Stromal cell of bone marrow (primary cell): ENCODE measurements around the gene COLQ.
"Not testable (repeated sequence)": the region's sequence is repeated elsewhere in the genome, so short reads cannot be mapped to it uniquely, and the experiment has no call there.

ENCODE experiments used
- DNase-seq: peaks from one replicate; pipeline ENCODE4 v3.0.0-alpha.2; 2012; ENCODE audit warnings: low read depth

COLQ gene

DNA sequence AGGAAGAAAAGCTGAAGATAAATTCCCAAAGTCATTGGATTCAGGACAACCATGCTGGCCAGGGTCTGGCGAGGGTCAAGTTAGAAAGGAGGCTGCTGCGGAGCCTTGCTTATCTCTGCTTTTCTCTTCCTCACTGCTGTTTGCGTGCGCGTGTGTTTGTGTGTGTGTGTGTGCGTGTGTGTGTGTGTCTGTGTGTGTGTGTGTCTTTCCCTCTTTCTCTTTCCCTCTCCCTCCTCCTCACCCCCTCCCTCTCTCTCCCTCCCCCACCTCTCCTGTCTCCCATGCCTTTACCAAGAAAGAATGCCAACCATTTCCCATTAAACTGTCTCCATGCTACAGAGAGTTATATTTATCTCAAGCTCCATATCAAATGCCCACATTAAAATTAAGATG lies at the start of gene COLQ:
COLQ (minus strand) TSS at position 134 of the 393 bp plus-strand sequence; CDS start at position 53, 81 bp downstream.
- DNase-seq, result no peak

DNA sequence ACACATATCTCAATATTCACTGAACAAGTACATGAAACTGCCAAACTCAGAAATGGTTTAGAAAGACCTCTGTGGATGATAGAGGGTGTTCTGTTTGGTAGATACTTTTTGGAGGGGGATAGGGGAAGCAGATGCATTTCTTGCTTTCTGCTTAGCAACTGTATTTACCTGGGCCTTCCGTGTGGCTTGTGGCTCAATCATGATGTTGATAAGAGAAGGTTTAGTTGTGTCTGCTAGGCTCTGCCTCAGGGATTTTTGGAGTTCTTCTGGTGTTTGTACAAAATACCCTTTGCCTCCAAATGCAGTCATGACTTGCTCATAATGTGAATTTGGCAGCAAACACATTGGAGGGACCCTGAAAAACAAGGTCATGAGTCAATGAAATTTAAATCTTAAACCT lies 41.7 kb upstream of the COLQ start:
- DNase-seq, result no peak

DNA sequence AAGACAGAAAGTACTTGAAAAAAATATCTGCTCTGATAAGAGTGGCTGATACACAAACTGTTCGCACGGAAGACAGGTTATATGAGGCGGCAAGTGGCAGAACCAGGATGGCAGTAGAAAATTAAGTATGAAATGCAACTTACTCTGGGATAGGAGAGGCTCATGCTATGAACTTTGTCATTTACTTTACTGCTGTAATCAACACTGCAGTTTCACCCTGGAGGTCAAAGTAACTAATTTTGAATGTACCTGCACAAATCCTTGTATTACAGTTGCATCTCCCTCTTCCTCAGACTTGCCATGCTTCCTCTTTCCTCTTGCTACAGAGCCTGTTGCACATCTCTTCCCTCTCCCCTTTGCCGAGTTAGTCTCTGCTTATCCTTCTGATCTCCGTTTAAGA lies 41.1 kb upstream of the COLQ start:
- DNase-seq, result no peak

DNA sequence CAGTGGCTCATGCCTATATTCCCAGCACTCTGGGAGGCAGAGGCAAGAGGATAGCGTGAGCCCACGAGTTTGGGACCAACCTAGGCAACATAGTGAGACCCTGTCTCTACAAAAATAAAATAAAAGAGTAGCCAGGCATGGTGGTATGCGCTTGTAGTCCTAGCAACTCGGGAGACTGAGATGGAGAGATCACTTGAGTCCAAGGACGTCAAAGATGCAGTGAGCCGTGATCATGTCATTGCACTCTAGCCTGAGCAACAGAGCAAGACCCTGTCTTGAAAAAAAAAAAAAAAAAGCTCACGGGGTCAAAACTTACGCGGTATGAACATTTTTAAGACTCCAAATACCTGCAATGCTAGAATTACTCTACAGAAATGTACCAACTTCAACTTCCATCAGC lies 37.1 kb upstream of the COLQ start:
- DNase-seq, result no peak

DNA sequence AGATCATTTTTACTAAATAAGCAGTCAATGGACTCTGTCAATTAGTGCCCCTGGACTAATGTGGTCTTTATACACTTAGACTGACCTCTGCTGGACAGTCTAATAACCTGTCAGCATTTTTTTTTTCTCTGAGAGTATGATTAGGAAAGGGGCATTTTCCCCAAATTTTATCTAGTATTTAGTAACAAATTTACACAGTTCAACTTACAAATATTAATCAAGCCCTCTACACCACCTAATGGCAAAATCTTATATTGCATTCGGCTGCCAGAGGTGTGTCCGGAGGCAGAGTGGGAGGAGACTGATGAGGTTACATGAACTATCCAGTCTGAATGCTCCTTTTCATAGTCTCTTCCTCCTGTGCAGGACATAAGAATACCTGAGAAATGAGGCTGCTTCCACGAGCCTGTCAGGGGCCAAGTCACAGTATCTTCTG lies 36.0 kb upstream of the COLQ start:
- DNase-seq, result peak; percentile 72

DNA sequence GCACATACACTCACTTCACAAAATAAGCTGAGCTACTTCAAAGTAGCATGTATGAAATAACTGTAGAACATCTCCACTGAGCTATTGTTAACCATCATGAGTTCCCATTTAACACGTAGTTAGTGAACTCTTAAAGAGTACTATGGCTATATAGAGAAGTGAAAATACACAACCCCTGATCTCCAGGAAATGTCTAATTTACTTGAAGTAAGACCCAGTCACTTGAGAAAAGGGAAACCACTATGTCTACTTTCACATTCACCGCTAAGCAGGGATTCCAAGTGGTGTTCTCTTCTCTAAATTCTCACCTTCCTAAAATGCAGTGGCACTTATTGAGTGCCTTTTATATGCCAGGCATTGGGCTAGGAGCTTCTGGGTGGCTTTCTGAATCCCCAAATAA lies 35.0 kb upstream of the COLQ start:
- DNase-seq, result no peak

DNA sequence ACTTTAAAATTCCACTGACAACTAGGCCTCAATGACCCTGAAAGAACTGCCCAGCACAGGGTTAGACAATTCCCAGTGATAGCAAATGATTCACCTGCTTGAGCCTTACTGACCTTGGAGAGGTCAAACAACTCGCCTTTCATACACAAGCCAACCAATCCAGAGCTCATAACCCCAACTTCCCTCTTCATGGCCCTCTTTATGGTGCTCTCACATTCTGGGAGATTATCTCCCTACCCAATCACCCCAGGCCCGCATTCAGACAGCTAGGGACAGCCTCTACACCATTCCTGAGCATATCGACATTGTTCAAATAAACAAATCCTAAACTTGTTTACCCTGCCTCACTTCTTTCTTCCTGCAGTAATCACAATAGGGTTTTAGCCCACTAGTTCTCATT lies 32.2 kb upstream of the COLQ start:
- DNase-seq, result no peak

DNA sequence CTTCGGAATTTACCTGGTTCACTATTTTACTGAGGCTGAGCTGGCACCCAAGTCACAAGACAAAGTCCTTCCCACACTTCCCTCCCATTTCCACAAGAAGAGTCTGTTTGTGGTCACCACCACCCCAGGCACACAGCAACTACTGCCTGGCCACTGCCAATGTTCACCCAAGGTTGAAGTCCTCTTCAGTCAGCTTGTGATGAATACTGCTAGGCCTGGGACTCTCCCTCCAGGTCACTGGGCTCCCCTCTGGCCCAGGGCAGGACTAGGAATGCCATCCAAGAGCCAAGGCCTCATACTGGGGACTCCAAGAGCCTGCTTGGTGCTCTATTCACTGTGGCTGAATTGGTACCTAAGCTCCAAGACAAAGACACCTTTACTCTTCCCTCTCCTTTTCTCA lies 30.4 kb upstream of the COLQ start:
- DNase-seq, result no peak

DNA sequence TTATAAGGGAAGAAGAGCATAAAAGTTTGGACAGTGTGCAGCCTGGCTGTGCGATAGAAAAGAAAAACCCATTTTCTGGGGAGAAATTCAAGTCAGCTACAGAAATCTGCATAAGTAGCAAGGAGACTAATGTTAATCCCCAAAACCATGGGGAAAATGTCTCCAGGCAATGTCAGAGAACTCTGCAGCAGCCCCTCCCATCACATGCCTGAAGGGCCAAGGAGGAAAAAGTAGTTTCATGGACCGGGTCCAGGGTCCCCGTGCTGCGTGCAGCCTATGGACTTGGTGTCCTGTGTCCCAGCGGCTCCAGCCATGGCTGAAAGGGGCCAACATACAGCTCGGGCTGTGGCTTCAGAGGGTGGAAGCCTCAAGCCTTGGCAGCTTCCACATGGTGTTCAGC lies 28.3 kb upstream of the COLQ start:
- DNase-seq, result no peak

DNA sequence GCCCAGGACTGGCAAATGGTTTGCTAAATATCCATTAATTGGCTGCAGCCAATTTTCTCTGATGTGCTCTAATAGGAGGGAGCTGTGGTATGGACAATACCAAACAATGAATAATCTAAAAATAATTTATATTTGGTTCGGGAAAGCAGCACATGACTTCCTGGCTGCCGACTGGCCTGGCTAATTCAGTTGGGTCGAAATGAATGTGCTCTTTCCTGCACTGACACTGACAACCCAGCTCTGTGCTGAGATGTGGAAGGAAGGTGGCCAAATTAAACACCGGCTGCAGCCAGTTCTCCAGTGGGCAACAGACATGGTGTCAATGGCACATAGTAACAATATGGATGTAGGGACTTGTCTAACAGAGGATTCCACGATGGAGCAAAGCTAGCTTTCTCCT lies 21.1 kb upstream of the COLQ start:
- DNase-seq, result no peak

DNA sequence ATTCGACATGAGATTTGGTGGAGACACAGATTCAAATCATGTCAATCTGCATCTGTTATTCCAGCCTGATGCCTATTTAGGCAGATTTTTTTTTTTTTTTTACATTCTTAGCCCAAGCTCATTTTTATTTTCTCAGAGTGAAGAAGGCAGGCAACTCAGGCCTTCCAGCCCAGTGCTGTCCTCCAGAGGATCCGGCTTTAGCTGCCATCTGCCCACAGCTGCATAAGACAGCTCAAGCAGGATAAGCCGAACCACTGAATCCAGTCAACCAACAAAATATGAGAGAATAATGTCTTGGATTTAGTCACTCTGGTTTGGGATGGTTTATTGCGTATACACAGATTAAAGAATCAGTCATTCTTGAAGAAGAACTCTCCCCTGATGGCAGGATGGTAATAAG lies 19.9 kb upstream of the COLQ start:
- DNase-seq, result no peak

DNA sequence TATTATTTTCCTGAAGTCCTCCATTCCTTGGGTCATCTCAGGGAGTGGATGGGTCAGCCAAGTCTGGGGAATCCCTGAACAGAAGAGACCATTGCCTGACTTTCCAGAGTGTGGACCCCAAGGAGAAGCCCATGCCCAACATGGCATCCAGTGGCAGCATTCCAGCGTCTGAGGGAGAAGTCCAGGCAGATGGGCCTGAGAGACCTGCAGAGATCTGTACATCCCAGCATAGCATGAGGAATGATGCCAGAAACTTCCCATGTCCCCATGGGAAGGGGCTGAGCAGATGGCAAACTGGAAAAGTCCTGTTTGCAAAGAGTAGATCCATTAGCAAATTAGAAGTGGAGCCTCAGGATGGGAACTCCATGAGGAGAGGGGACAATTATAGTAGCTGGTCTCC lies 17.6 kb upstream of the COLQ start:
- no peak for DNase-seq

DNA sequence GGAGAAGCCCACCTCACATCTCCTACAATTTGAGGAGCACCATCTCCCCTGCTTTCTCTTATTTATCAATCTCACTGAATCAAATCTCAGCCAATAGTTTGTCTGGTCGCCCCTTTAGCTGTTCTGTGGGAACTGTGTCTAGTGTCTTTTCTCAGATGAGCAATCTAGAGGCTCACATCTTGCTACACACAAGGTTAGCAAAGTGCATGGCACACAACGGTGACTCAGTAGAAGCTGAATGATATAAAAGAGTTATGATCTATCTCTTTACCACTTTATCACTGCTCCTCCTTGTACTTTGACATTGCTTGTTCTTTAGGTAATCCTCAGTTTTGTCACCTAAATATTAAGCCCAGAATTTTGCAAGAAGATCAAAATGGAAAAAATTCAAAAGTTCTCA lies 16.8 kb upstream of the COLQ start:
- no peak for DNase-seq

DNA sequence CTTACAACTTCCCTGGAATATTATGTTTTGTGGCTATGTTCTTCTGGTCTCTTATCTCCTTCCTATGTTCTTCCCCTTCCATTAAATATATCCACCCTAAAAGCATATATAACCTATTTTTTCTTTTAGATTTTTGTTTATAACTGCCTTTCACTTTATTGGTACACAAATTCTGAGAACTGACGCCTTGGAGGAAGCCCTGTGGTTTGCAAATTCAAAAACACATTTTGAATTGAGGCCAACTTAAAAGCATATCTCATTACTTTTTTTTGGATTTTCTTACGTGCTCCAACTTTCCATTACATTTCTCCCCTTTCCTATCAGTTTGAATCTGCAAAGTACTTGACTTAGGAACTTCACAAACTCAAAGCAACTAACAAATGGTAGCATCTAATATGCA lies 15.3 kb upstream of the COLQ start:
- DNase-seq, result no peak

DNA sequence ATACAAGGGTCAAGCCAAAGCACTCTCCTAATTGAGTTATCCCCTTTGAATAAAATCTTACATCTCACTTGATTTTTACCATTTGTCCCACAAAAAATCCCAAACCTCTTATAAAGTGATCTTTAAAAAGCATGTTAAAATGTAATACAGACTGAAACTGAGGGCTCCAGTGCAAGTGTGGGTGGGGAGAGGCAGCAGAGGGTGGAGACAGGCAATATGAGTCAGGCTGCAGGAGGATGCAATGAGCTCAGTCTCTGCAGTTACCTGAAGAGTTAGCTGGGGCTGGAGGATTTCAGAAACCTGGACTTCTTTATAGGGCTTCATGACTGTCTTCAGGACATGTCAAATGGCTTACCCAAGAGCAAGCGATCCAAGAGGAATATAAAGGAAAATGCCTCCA lies 14.2 kb upstream of the COLQ start:
- no peak for DNase-seq

DNA sequence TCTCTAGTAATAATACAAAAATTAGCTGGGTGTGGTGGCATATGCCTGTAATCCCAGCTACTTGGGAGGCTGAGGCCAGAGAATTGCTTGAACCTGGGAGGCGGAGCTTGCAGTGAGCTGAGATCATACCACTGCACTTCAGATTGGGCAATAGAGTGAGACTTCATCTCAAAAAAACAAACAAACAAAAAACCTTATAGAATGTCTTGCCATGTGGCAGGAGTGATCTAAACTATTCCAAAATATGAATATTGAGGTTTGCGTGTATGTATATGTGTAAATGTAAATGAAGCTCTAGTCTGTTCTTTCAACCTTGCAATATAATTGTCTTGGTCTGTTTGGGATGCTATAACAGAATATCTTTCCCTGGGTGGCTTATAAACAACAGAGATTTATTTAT lies 11.1 kb upstream of the COLQ start:
- DNase-seq, result not testable (repeated sequence)

DNA sequence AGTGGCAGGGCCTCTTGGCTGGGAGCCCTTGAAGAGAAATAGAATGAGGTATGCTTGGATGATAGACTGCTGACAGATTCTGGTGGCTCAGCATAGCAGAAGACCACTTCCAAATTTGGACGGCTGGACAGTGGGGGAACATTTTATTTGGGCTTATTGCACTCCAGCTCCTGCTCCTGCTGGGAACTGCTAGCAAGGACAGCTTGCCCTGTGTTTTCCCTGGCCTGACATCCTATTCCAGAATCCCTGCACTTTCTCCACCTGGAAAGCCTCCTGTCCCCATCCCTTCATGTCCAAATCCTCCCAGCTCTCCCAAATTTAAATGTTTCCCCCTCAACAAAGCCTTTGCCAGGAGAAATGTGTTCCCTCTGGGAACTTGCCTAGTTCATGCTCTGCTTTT lies 9.8 kb upstream of the COLQ start:
- no peak for DNase-seq

DNA sequence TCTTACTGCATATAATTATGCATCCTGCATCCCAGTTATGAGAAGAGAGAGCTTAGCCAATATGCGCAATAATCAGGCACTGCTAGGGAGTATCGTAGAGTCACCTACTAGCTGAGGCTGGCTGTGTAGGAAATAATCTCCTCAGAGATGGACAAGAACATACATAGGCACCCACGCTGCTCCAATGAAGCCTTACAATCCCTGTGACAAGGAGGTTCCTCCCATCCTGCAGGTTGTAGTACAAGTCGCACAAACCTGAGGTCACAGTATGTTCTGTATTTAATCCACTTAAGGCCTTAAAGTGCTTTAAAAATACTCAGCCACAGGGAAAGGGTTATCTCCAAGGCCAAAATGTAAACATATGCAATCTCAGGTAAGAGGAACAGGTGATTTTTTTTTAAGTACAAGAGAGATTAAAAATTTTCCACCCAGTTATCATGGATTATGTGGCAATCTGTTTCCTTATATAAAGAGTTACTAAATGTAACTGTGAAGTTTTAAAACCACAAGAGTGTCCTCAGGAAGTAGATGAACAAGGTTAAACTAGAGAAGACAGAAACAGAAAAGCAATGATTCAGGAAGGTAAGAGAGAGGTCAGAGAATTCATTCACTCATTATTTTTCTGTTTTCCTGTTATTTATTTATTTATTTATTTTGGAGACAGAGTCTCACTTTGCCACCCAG lies 7.5 kb upstream of the COLQ start:
- no peak for DNase-seq

DNA sequence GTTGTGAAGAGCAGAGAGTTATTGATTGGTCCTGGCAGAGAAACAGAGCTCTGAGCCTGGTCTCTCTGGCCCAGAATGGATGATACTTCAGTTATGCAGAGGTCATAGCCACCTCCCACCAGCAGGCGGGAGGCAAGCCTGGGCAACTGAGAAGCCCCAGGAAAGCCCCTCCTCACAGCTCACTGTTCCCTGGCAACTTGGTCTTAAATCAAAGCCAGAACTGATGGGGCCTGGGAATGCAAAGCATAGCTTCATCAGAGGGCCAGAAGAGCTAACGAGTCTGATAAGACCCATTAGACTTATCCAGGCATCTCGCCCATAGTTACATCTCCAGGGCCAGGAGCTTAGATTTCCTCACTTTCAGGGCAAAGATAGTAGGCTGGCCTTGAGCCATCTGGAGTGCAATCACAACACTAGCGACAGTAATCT lies 5.5 kb upstream of the COLQ start:
- DNase-seq, result no peak

DNA sequence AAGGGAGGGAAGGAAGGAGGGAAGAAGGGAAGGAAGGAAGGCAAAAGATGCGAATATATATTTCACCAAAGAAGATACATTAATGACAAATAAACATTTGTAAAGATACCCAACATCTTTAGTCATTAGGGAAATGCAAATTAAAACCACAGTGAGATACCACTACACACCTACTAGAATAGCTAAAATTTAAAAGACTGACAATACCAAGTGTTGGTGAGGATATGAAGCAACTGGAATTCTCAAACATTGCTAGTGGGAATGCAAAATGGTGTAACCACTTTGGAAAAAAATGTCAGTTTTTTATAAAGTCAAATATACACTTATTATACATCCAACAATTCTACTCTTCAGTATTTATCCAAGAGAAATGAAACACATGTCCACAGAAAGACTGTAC lies 4.3 kb upstream of the COLQ start:
- DNase-seq, result no peak

DNA sequence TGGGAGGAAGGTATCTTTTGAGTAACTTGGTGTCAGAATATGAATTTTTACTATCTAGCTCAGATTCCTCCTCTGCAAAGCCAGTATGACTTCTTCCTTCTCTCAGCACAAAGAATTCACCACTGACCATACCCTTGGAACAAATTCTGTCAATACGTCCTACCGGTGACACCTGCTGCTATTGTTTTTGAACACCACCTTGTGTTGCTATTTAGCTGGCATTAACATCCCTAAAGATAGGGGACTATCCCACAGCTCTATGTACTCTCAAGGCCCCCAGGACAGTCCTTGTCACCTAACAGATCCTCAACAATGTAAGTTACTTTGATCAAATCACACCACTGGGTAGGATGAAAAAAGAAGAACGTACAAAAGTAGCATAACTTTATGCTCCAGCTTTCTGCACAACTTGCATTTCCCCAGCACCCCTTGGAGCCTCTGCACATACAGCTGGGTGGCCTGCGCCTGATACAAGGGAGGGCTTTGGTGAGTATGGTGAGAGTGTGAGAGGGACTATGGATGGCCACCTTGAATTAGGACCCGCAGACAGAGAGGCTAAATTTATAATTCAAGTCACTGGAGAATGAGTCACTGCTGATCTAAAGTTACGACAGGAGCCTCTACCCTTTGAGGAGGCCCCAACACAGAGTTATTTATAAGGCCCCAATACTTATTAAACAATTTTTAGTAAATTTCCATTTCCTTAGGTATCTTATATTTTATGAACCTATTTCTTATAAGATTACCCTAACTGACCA lies 2.3 kb upstream of the COLQ start:
- DNase-seq, result no peak

DNA sequence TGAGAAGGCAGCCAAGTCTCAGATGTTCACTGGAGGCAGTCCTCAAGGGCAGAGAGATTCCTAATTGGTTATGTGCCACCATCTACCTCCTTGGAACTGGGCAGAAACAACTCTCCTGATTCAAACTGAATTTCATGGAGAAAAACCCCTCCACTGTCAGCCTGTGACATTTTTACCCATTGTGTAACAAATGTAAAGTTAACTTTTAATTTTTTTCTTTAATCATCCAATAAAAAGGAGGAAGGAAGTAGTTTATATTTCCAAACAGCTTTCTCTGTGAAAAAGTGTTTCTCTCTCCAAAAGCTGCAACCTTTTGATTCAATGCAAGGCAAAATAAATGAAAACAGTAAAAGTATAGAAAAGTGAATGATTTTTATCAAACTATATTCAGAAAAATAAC lies 510 bp upstream of the COLQ start:
- no peak for DNase-seq

DNA sequence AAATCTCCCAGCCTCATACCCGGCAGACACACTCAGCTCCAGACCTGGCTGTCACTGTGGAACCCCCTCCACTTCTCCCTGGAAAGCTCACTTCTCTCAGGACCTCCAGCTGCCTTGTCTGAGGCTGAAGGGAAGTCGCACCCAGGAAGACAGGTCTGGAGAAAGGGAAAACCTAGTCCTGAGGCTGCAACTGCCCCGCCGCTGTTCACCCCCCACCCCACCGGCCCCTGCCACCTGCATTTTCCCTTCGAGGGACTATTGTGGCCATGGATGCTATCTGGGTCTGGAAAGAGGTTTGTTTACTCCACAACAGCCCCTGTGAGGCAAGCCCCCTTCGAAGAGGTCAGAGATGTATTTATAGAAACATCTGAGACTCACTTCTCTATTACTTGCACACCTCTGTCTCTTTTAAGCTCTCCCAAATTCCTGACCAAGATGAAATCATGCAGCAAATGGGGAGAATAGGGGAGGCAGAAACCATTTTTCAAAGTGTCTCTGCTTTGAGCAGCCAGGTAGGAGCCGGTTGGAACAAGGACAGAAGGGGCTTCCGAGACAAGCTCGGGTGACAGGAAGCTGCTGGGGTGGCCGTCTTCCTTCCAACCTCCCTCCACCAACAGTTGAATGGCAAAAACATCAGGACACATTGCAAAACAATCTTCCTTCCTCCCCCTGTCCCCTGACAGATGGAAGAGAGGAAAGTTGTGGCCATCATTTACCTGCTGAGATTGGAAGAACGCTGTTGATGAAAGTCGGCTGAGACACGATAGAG lies 518 bp downstream of the COLQ start:
- no peak for DNase-seq
